HUES48 (cell line): ENCODE measurements around the gene FOXC1.

Experiments used
- H3K27ac ChIP-seq: one replicate; pipeline ENCODE4 v1.7.0; 2013; ENCODE audit warnings: low read depth, low read length, inconsistent platforms
- H3K27me3 ChIP-seq: 2 replicates; pipeline ENCODE4 v1.6.1; 2013; ENCODE audit warnings: mild to moderate bottlenecking, low read length; ENCODE audit not compliant: control insufficient read depth, insufficient read depth
- H3K36me3 ChIP-seq: 2 replicates; pipeline ENCODE4 v1.6.1; 2013; ENCODE audit warnings: low read length; ENCODE audit not compliant: control insufficient read depth, insufficient read depth
- H3K4me1 ChIP-seq: 2 replicates; pipeline ENCODE4 v1.6.1; 2013; ENCODE audit warnings: mild to moderate bottlenecking, low read length; ENCODE audit not compliant: control insufficient read depth, insufficient read depth
- H3K4me3 ChIP-seq: 2 replicates; pipeline ENCODE4 v1.5.1; 2013; ENCODE audit warnings: mild to moderate bottlenecking, low read depth, low read length
- H3K9ac ChIP-seq: 2 replicates; pipeline ENCODE4 v1.6.1; 2013; ENCODE audit warnings: mild to moderate bottlenecking, low read depth, low read length, moderate library complexity
- H3K9me3 ChIP-seq: 2 replicates; pipeline ENCODE4 v1.6.1; 2013; ENCODE audit warnings: low read length; ENCODE audit not compliant: control insufficient read depth, insufficient read depth

The FOXC1 gene

GRCh38 chr6:1627827-1628560 lies 18.3 kb downstream of the FOXC1 start:
- Histone ChIP-seq H3K9ac (no peak overlapping the region), H3K4me1 (peaks cover 7% of the 10 kb centered on the region; the same call in 1 of the 2 replicates), H3K9me3 (no peaks in the 10 kb centered on the region), H3K4me3 (no peak overlapping the region), H3K27me3 (peaks cover 77% of the 10 kb centered on the region), H3K36me3 (no peaks in the 10 kb centered on the region), H3K27ac (no peak overlapping the region)

DNA sequence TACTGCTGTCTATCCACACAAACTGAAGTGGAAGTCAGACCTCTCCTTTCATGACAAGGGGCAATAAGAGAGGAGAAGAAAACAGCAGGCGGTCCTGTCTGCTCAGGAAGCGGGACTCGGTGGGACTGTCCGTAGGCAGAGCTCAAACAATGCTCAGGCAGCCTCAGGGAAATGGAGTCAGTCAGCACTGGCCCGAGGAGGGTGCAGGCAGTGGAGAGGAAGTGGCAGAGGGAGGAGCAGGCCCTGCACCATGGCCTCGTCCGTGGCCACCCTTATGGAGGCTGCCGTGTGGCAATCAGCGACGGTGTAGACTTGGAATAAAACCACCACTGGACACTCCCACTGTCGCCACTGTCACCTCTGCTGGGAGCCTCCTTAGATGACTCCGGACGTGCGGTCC lies 19.6 kb downstream of the FOXC1 start:
- no peak overlapping the region for H3K27ac ChIP-seq
- H3K36me3 ChIP-seq, result no peaks in the 10 kb centered on the region
- H3K4me3 ChIP-seq, result no peak overlapping the region
- no peak overlapping the region for H3K9ac ChIP-seq
- H3K4me1 ChIP-seq, result peaks cover 7% of the 10 kb centered on the region; the same call in 1 of the 2 replicates
- no peaks in the 10 kb centered on the region for H3K9me3 ChIP-seq
- H3K27me3 ChIP-seq, result peaks cover 63% of the 10 kb centered on the region

- Histone ChIP-seq H3K4me3 (no peak overlapping the region), H3K4me1 (0 out of 2 replicates have a peak, but pooled peaks cover 4% of the 10 kb centered on the region), H3K9ac (no peak overlapping the region), H3K27ac (no peak overlapping the region), H3K27me3 (peaks cover 54% of the 10 kb centered on the region), H3K9me3 (no peaks in the 10 kb centered on the region), H3K36me3 (no peaks in the 10 kb centered on the region)
Measured at GRCh38 chr6:1630212-1630770, 20.6 kb downstream of the FOXC1 start.

GRCh38 chr6:1630771-1631217 lies 21.1 kb downstream of the FOXC1 start:
- peaks cover 49% of the 10 kb centered on the region for H3K27me3 ChIP-seq
- H3K4me3 ChIP-seq, result no peak overlapping the region
- H3K36me3 ChIP-seq, result no peaks in the 10 kb centered on the region

DNA sequence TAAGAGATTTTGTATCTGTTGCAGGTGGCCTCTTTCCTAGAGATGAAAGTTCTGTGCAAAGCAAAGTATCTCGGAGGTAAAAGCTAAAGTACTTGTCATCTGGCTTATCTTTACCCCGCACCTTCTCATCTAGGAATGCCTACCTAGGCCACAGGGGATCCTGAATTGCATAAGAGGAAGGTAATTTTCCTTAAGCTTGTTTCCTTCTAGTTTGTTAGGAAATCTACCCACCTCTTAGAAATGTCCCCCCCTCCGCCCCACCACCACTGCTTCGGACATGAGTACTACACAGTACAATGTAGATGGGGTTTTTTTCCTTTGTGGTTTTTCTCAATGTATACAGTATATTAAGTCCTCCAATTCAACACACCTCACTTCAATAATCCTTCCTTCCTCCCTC lies 21.5 kb downstream of the FOXC1 start:
- no peak overlapping the region for H3K27ac ChIP-seq
- no peaks in the 10 kb centered on the region for H3K9me3 ChIP-seq
- no peaks in the 10 kb centered on the region for H3K4me1 ChIP-seq
- H3K27me3 ChIP-seq, result peaks cover 44% of the 10 kb centered on the region
- H3K4me3 ChIP-seq, result no peak overlapping the region
- no peaks in the 10 kb centered on the region for H3K36me3 ChIP-seq
- no peak overlapping the region for H3K9ac ChIP-seq

More at GRCh38 chr6:1630771-1631217, 21.1 kb downstream of the FOXC1 start:
- Histone ChIP-seq H3K27ac (no peak overlapping the region), H3K9ac (no peak overlapping the region), H3K9me3 (no peaks in the 10 kb centered on the region), H3K4me1 (no peaks in the 10 kb centered on the region)

DNA sequence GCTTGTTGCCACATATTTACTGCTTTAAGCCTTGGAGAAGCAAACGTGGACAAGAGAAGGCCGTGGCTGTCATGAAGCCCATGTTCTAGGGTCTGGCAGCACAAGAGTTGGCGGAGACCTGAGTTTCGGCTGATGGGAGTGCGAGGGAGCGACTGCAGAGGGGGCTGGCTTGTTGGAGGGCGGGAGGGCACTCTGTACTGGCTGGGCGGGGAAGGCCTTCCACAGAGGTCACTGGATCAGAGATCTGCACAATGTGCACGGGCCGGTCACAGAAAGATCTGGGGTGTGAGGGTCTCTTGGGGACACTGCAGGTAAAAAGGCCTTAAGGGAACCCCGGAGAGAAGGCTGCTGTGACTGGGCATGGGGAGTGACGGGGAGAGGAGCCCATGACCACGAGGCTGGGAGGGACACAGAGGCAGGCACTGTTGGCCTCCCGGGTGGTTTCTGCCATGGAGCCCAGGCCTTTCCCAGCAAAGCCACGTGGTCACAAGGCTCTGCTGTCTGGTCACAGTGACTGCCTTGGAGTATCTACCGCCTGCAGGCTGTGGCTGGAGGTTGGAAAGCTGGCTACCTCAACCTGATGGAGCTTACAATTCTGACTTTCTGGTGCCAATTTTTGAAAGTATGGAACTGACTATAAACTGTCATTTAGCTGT lies 23.8 kb downstream of the FOXC1 start:
- H3K27ac ChIP-seq, result no peak overlapping the region
- H3K9ac ChIP-seq, result no peak overlapping the region
- no peaks in the 10 kb centered on the region for H3K36me3 ChIP-seq
- no peaks in the 10 kb centered on the region for H3K4me1 ChIP-seq
- no peaks in the 10 kb centered on the region for H3K9me3 ChIP-seq
- H3K4me3 ChIP-seq, result no peak overlapping the region
- peaks cover 22% of the 10 kb centered on the region for H3K27me3 ChIP-seq

GRCh38 chr6:1634081-1634480 lies 24.4 kb downstream of the FOXC1 start:
- Histone ChIP-seq H3K9ac (no peak overlapping the region), H3K9me3 (no peaks in the 10 kb centered on the region), H3K36me3 (no peaks in the 10 kb centered on the region), H3K27me3 (peaks cover 16% of the 10 kb centered on the region), H3K27ac (no peak overlapping the region), H3K4me3 (no peak overlapping the region), H3K4me1 (no peaks in the 10 kb centered on the region)

- Histone ChIP-seq H3K36me3 (no peaks in the 10 kb centered on the region), H3K4me1 (no peaks in the 10 kb centered on the region), H3K9me3 (no peaks in the 10 kb centered on the region), H3K27me3 (peaks cover 3% of the 10 kb centered on the region; the same call in 1 of the 2 replicates), H3K4me3 (no peak overlapping the region), H3K27ac (no peak overlapping the region), H3K9ac (no peak overlapping the region)
Measured at GRCh38 chr6:1635305-1636010, 25.7 kb downstream of the FOXC1 start.

DNA sequence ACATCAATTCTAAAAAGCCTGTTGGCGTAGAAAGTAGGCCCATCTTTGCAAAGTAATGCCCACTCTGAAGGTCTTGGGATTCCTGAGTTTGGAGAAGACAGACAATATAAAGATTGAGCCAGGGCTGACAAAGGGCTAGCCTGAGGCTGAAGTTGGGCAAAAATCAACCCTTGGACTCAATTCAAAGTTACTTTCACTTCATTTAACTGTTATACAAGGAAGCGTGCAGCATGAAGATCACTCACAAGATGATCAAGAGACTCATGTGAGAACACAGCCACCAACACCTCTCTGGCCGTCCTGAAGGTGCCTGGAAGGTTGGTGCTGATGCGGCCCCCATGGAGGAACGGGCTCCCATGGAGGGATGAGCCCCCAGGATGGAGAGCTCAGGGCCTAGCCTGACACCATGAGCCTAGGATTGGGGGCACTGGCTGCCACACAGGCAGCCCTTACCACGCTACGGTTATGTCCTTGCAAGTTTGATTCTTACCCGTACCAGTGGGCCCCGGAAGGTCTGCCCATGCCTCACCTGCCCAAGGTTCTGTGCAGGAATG lies 26.6 kb downstream of the FOXC1 start:
- H3K36me3 ChIP-seq, result no peaks in the 10 kb centered on the region
- H3K9ac ChIP-seq, result no peak overlapping the region
- no peak overlapping the region for H3K27ac ChIP-seq
- H3K4me3 ChIP-seq, result no peak overlapping the region
- no peaks in the 10 kb centered on the region for H3K9me3 ChIP-seq
- no peaks in the 10 kb centered on the region for H3K4me1 ChIP-seq
- H3K27me3 ChIP-seq, result no peaks in the 10 kb centered on the region

- Histone ChIP-seq H3K9ac (no peak overlapping the region), H3K27me3 (no peaks in the 10 kb centered on the region), H3K4me3 (no peak overlapping the region), H3K9me3 (no peaks in the 10 kb centered on the region), H3K27ac (no peak overlapping the region), H3K4me1 (no peaks in the 10 kb centered on the region), H3K36me3 (no peaks in the 10 kb centered on the region)
Measured at GRCh38 chr6:1636971-1637871, 27.5 kb downstream of the FOXC1 start.
